ENCODE data around the gene HECTD1.
"Not testable (repeated sequence)": the region's sequence is repeated elsewhere in the genome, so short reads cannot be mapped to it uniquely, and the experiment has no call there.

HECTD1 gene

GRCh38 chr14:31190717-31191263, 16.8 kb downstream of the HECTD1 start:
- no peak for DNase-seq (ENCODE audit: extremely low read depth, low read depth)
- no peak overlapping the region for H3K4me3 ChIP-seq (replicated peaks; ENCODE audit: low read depth, low read length)
- no peak for TF ChIP-seq CTCF (IDR thresholded peaks at IDR 0.05; ENCODE audit: low read depth, low read length, missing control alignments)

GRCh38 chr14:31190219-31190603, 17.4 kb downstream of the HECTD1 start:
- no peak for TF ChIP-seq CTCF (IDR thresholded peaks at IDR 0.05; ENCODE audit: low read depth, low read length, missing control alignments)
- DNase-seq (ENCODE audit: extremely low read depth, low read depth): no peak
- no peak overlapping the region for H3K4me3 ChIP-seq (replicated peaks; ENCODE audit: low read depth, low read length)

DNA sequence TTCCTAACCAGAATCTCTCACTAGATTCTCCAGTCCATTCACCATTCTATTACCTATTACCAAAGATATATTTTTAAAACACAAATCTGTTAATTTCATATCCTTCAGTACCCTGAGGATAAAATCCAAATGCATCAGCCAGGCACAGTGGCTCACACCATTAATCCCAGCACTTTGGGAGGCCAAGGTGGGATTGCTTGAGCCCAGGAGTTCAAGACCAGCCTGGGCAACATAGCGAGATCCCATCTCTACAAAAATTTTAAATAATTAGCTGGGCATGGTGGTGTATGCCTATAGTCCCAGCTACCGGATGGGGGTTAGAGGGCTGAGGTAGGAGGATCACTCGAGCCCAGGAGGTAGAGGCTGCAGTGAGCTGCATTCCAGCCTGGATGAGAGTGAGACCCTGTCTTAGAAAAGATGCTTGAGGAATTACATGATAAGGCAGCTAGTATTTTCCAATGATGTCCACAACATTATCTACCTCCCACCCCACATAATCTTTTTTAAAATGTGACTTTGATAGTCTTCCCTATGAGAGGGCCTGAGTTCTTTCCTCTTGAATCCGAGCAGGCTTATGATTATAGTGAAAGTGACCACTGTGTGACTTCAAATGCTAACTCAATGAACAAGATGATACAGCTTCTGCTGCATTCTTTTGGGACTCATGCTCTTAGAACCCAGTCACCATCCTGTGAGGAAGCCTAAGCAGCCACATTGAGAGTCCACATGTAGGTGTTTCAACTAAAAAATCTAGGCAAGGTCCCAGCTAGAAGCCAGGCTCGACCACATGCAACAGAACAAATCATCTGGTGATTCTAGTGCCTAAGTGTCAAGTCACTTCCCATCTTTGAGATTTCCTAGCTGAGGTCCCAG, 18.0 kb downstream of the HECTD1 start:
- no peak for DNase-seq (ENCODE audit: extremely low read depth, low read depth)
- TF ChIP-seq CTCF (IDR thresholded peaks at IDR 0.05; ENCODE audit: low read depth, low read length, missing control alignments): no peak
- H3K4me3 ChIP-seq (replicated peaks; ENCODE audit: low read depth, low read length): no peak overlapping the region

DNA sequence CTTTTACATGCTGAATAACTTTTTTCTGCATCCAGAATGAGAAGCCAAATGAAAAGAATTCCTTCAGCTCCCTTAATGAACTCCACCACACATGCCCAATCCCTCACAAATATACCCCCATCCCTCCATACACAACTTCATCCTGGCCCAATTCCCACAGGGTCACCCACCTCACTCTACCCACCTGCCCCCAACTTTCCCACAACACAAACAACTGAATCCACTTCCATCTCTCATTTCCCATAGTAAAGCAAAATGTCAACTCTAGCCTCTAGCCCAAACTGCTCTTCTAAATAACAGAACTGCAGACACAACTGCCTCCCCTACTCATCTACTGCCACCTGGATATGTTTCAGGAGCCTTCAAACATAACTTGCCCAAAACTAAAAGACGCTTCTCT, 18.8 kb downstream of the HECTD1 start:
- no peak for DNase-seq (ENCODE audit: extremely low read depth, low read depth)
- no peak for TF ChIP-seq CTCF (IDR thresholded peaks at IDR 0.05; ENCODE audit: low read depth, low read length, missing control alignments)
- H3K4me3 ChIP-seq (replicated peaks; ENCODE audit: low read depth, low read length): no peak overlapping the region

GRCh38 chr14:31182016-31182415, 25.6 kb downstream of the HECTD1 start:
- H3K4me3 ChIP-seq (replicated peaks; ENCODE audit: low read depth, low read length); DNase-seq (ENCODE audit: extremely low read depth, low read depth): not testable (repeated sequence)

- TF ChIP-seq CTCF (IDR thresholded peaks at IDR 0.05; ENCODE audit: low read depth, low read length, missing control alignments): no peak
Observed at GRCh38 chr14:31181271-31181670, 26.3 kb downstream of the HECTD1 start.

GRCh38 chr14:31180299-31181051, 27.1 kb downstream of the HECTD1 start:
- TF ChIP-seq CTCF (IDR thresholded peaks at IDR 0.05; ENCODE audit: low read depth, low read length, missing control alignments): no peak
- no peak for DNase-seq (ENCODE audit: extremely low read depth, low read depth)

More at GRCh38 chr14:31181271-31181670, 26.3 kb downstream of the HECTD1 start:
- no peak for DNase-seq (ENCODE audit: extremely low read depth, low read depth)
- H3K4me3 ChIP-seq (replicated peaks; ENCODE audit: low read depth, low read length): no peak overlapping the region

More at GRCh38 chr14:31180299-31181051, 27.1 kb downstream of the HECTD1 start:
- H3K4me3 ChIP-seq (replicated peaks; ENCODE audit: low read depth, low read length): no peak overlapping the region
